CD1c-positive myeloid dendritic cell (primary cell): ENCODE results near the gene COA6.
A peak's percentile ranks its signal among the peaks of the same experiment; 100 is the strongest.

Experiments used
- DNase-seq: peaks from one replicate; pipeline ENCODE4 v3.0.0-alpha.2; 2016; ENCODE audit errors: extremely low spot score

COA6 gene, protein sequence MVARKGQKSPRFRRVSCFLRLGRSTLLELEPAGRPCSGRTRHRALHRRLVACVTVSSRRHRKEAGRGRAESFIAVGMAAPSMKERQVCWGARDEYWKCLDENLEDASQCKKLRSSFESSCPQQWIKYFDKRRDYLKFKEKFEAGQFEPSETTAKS

GRCh38 chr1:234373064-234373958 lies at the start of gene COA6:
Gene COA6 (plus strand): TSS chr1:234373456. CDS start chr1:234373467, 11 bp downstream.
- DNase-seq = peak; percentile 96

- no peak for DNase-seq
Measured at GRCh38 chr1:234324821-234325220, 48.4 kb upstream of the COA6 start.

GRCh38 chr1:234325878-234326496 lies 47.3 kb upstream of the COA6 start:
- peak; percentile 54 for DNase-seq

DNA sequence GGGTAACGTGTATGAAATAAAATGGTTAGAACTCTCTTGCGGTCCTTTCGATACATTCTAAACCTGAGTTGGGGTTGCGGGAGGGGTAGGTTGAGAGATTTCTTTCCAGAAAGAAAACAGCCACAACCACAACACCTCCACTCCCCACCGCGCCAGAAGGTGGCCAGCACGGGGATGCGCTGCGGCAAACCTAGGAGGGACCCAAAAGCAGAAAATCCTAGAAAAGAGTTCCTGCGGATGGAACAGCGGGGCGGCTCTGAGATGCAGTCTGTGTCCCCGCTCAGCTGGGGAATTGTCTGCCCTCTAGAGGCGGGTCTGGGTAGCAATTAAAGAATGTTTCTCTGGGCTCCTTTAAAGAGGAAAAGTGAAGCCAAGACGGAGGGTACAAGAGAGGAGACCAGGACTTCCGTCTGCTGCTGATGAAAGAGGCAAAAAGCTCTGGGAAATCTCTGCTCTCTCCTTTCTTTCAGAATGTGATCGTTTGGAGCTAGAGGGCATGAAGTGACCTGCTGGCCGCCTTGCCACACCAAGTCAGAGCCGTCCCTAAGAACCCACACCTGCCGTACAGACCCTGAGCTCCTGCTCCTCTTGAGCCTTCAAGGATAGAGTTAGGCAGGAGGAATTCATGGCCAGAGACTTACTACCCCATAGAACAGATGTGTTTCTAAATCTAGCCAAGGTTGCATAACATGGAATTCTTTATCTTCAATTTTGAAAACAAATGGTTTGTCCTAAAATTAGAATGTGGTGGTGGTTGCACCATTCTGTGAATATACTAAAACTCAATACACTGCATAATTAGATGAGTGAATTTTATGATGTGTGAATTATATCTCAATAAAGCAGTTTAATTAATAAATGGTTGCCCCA lies 46.5 kb upstream of the COA6 start:
- DNase-seq = peak; percentile 77

- no peak for DNase-seq
Measured at GRCh38 chr1:234327577-234328164, 45.6 kb upstream of the COA6 start.

GRCh38 chr1:234330843-234331215 lies 42.4 kb upstream of the COA6 start:
- DNase-seq = no peak

DNA sequence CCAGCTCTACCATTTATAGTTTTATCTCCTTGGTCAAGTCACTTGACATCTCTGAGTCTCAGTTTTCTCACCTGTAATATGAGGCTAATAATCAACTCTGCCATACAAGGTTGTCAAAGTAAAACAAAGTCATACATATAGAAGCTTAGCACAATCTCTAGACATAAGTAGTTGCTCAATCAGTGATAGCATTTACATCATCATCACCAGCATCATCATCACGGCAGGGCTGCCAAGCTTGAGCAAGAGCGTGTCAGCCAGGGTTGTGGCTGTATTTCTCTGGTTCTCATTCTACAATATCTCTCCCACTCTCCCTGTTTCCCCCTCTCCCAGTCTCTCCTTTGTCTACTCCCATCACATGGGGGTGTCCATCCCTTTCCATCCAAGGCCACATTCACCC lies 41.7 kb upstream of the COA6 start:
- DNase-seq = peak; percentile 56

DNA sequence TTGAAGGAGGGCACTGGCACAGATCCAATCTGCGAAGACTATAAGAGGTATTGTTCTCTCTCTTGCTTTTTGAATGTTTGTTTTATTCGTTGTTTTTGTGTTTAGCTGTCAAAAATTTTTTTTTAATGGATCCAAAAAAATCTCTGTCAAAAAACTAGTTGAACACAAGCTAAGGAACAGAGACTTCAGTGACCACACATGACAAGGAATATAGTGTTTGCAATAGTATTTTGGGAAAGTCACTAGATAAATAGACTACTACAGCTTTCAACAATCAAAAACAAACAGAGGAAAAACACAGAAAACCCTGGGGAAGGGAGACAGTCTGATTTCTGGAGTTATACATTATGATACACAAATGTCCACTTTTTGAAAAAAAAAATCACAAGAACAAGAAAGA lies 36.9 kb upstream of the COA6 start:
- DNase-seq = no peak

DNA sequence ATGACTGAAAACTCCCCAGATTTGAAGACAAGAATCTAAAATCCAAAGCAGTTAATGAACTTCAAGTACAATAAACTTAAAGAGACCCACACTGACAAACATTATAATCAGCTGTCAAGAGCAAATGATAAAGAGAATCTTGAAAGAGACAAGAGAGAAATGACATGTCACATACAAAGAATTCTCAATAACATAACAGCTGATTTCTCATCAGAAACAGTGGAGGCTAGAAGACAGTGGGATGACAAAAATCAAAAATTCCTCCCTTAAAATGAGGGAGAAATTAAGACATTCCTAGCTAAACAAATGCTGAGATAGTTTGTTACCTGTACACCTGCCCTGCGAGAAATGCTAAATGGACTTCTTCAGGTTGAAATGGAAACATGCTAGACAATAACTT lies 36.0 kb upstream of the COA6 start:
- DNase-seq = no peak

DNA sequence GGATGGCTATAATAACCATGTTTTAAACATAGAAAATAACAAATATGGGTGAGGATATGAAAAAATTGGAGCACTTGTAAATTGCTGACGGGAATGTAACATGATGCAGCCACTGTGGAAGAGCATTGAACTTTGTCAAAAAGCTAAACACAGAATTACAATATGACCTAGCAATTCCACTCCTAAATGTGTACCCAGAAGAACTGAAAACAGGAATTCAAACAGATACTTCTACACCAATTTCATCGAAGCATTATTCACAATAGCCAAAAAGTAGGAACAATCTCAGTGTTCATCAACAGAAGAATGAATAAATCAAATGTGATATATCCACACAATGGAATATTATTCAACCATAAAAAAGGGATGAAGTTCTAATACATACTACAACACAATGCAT lies 32.7 kb upstream of the COA6 start:
- DNase-seq = no peak

GRCh38 chr1:234342774-234343173 lies 30.5 kb upstream of the COA6 start:
- DNase-seq = no peak

DNA sequence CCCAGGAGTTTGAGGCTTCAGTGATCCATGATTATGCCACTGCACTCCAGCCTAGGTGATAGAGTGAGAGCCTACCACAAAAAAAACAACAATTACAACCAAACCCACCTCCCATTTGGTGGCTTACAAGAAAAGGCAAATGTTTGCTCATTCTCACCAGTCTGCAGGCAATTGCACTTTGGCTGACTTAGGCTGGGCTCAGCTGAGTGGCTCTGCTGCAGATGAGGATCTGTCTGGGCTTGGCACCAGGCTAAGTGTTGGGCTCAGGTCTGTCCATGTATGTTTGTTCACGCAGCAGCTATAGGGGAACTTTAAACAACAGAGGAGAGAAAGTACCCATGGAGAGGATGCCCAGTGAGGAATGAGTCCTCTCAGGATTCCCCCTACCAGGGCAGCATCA lies 28.0 kb upstream of the COA6 start:
- DNase-seq = no peak

- DNase-seq = no peak
Measured at GRCh38 chr1:234348964-234349363, 24.3 kb upstream of the COA6 start.

DNA sequence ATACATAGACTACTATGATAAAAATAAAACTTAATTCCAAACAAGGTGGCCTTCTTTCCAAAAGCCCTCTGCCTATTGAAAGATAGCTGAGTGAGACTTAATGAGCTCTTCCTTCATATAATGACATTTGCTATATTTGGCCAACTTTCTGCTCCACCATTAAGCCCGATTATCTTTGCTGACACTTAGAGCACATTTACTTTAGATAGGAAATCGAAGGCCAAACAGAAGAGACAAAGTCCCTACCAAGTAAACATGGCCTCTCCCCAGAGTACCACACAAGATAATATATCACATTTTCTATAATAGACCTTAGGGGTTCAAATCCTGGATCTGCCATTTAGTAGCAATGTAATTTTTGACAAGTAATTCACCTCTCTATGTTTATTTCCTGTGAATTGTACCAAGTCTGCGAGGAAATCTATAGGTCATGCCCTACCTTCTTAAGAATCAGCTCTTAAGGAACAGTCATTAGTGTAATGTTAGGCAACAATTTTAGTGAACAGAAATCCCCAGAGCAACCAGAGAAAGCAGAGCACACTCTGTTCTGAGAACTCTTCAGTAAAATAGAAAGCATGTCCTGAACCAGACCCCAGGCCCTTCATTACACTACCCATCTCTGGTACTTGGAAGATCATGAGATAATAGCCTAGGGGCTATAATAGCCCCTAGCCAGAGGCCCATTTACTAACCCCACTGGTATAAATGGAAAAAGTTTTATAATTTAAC lies 17.3 kb upstream of the COA6 start:
- no peak for DNase-seq

DNA sequence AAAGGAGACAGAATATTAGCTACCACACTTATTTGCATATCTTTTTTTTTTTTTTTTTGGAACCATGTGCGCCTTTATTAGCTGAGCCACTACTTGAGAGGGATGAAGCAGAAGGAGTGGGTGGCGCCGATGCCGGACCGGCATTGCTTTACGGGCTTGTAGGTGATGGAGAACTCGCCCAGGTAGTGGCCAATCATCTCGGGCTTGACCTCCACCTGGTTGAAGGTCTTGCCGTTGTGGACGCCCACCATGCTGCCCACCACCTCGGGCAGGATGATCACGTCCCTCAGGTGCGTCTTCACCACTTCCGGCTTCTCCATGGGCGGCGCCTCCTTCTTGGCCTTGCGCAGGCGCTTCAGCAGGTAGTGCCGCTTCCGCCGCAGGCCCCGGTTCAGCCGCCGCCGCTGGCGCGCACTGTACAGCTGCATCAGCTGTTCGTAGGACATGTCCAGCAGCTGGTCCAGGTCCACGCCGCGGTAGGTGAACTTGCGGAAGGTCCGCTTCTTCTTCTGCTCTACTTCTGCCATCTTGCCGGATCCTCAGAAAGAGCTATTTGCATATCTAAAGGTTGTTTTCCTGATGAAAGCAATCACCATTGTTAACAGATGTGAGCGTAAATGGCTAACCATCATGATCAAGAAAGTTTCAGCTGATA lies 16.5 kb upstream of the COA6 start:
- peak; percentile 11 for DNase-seq

DNA sequence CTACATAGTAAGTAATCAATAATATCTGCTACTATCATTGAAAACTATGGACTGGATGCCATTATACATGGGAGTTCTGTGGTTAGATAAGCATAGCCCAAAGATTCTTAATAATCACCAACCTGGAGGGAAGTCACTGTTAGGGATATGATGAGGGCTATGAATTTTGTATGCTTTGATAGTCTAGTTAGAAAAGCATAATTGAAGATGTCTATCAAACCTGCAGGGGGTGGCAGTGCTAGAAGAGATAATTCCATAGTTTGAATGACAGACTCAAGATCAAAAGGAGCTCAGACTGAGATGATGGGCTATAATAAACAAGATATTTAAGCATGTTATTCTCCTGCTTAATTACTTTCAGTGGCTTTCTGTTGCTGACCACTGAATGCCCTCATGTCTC lies 15.4 kb upstream of the COA6 start:
- no peak for DNase-seq

DNA sequence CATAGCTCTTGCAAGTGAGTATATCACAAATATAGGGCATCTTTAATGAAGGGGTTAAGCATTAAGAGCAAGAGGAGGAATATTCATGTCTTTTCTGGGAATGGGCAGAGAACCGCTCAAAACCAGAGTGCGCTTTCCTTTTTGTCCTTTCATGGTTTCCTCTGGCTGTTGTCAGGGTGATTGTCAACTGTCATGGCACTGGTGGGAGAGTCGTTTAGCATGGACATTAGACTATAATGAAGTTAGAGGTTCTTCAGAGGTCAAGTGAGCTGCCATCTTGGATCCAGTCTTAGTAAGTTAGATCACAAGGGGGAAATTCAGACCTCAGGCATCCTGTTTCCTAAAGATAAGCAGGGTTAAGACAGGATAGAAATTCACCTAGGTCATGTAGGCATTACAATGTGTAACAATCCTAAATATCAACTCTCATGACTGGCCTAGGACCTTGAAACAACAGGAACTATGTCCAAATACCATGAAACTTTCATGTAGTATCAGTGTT lies 12.1 kb upstream of the COA6 start:
- DNase-seq = no peak

DNA sequence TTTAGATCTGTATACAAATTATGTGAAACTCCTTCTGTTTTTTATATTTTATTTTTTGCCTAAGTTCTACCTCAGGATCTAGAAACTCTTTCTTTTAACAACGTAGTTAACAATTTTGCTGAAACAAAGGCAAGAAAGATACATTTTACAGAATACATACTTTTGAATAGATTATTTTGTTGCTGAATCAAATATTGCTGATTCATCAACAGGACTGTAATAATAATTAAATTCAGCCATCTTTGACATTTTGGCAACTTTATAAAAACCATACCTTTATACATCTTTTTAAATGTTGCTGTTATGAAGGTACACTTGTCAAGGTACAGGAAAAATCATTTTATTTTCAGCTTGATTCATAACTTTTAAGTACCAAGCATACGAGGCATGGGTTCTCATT lies 10.7 kb upstream of the COA6 start:
- no peak for DNase-seq

- peak; percentile 41 for DNase-seq
Measured at GRCh38 chr1:234368320-234369032, 4.8 kb upstream of the COA6 start.

GRCh38 chr1:234369033-234369430 lies 4.2 kb upstream of the COA6 start:
- DNase-seq = no peak
